HG02759 (cell line): Measurements from ENCODE around the gene ABHD6.
"Not testable (repeated sequence)": the region's sequence is repeated elsewhere in the genome, so short reads cannot be mapped to it uniquely, and the experiment has no call there.

Experiments used
- ATAC-seq: cut with Tn5 transposase; IDR thresholded peaks from one replicate; pipeline ENCODE4 v1.9.1; 2021; ENCODE audit warnings: mild to moderate bottlenecking, moderate library complexity; ENCODE audit not compliant: unreplicated experiment

Gene ABHD6

GRCh38 chr3:58241306-58242044, 3.9 kb downstream of the ABHD6 start:
- ATAC-seq, result no peak

DNA sequence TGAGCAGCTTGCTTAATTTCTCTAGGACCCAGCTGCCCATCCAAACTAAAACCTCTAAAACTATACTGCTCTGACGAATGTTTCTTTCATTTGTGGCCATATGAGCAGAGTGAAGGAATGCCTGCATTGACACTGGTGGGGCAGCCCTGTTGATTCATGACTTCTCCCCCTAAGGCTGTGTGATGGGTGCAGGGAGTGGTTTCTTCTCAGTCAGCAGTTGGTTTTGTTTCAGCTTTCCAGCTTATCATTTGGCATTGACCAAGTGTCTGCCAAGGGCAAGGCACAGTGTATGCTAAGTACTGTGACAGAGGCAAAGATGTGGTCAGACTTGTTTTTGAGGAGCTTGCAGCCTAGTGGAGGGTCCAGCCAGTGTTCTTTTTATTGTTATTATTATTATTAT, 4.7 kb downstream of the ABHD6 start:
- ATAC-seq, result no peak

DNA sequence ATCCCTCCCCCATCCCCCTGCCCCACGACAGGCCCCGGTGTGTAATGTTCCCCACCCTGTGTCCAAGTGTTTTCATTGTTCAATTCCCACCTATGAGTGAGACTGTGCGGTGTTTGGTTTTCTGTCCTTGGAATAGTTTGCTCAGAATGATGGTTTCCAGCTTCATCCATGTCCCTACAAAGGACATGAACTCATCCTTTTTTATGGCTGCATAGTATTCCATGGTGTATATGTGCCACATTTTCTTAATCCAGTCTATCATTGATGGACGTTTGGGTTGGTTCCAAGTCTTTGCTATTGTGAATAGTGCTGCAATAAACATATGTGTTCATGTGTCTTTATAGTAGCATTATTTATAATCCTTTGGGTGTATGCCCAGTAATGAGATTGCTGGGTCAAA, 5.3 kb downstream of the ABHD6 start:
- ATAC-seq, result not testable (repeated sequence)

DNA sequence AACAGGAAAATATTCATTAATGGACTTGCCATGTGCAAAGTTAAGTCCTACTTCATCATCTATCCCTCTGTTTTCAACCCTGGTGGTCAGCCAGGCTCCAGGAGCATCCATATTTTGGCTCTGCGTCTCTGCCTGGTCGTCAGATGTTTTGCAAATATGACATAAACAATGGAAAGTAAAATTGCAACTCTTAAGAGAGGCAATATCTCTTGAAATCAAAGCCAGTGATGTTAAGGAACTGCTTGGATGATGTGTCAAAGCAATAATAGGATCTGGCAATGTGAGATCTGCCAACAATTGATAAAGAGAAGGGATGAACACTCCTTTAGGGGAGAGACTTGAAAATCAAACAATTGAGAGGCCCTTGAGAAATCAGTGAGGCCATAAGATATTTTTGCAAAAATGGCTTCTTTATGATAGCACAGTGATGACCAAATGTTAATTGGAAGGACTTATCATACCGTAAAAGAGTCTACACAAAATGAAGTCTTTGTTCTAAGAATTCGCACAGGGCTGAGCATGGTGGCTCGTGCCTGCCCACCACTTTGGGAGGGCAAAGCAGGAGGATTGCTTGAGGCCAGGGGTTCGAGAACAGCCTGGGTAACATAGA, 6.5 kb downstream of the ABHD6 start:
- no peak for ATAC-seq

GRCh38 chr3:58246148-58247047, 8.8 kb downstream of the ABHD6 start:
- ATAC-seq, result no peak

DNA sequence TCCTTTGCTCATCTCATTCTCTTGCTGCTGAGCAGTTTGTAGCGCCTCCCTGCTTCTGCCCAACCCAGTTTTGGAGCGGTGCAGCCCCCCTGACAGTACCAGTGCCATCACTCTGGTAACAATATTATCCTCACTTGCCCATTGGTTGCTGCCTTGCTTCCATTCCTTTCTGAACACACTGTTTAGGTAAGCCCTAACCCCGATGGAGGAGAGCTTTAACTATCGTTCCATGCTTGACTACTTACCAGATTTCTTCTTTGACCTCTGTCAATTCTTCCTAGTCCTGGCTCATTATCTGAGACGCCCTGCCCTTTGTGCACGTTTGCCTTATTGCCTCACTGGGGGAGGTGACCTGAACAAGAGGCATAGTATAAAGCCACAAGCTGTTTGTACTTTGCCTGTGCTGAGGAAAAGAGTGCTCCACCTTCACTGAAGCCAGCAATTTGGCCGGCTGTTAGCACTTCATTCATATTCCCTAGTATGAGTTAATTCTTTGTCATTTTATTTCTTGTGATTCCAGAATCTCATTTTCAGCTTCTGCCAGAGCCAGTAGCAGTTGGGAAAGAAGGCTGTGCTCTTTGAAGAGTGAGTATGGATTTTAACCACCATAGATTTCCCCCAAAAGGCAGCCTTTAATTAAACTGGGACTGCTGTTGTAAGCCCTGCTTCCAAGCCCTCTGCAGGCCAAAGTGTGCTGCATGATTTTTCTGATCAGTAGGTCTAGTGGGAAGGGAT, 11.9 kb downstream of the ABHD6 start:
- ATAC-seq, result no peak

DNA sequence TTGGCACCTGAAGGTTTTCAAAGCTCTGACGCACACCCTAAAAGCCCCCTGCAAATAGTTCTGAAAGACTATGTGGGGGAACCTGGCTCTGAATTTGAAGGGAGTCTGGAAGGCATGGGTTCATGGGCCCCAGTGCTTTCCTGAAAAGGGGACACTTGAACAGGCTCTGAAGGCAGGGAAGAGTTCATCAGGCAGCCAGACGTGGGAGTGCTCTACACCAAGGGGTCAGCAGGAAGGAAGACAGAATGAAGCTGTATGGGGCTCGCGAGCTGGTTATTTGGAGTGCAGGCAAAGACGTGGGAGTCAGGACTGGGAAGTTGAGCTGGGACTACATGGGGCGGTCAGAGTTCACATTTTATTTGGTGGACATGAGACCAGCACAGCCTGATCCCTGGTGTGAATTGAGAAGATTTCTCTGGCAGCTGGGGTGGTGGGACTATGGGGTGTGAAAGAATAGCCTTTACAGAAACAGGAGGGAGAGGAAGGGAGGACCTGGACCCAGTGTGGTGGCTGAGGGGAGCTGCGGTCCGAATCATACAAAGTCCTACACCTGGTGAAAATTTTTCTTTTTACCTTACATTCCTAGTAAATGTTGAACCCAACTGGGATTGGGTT, 12.6 kb downstream of the ABHD6 start:
- ATAC-seq, result no peak

- no peak for ATAC-seq
These were observed 14.0 kb downstream of the ABHD6 start for GRCh38 chr3:58251631-58252035.

DNA sequence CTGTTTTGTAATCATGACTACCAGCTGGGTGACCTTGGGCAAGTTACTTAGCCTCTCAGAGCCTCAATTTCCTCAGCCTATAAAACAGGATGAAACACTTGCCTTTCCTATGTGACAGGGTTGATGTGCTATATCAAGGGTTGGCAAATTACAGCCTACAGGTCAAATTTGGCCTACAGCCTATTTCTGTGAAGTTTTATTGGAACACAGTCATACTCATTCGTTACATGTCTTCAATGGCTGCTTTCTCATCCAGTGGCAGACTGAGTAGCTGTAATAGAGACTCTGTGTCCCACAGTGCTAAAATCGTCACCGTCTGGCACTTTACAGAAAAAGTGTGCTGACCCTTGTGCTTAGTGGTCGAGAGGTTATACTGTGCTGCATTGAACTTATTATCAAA, 16.6 kb downstream of the ABHD6 start:
- ATAC-seq, result no peak

GRCh38 chr3:58256061-58256460, 18.5 kb downstream of the ABHD6 start:
- no peak for ATAC-seq

GRCh38 chr3:58256511-58256910, 18.9 kb downstream of the ABHD6 start:
- ATAC-seq, result no peak

DNA sequence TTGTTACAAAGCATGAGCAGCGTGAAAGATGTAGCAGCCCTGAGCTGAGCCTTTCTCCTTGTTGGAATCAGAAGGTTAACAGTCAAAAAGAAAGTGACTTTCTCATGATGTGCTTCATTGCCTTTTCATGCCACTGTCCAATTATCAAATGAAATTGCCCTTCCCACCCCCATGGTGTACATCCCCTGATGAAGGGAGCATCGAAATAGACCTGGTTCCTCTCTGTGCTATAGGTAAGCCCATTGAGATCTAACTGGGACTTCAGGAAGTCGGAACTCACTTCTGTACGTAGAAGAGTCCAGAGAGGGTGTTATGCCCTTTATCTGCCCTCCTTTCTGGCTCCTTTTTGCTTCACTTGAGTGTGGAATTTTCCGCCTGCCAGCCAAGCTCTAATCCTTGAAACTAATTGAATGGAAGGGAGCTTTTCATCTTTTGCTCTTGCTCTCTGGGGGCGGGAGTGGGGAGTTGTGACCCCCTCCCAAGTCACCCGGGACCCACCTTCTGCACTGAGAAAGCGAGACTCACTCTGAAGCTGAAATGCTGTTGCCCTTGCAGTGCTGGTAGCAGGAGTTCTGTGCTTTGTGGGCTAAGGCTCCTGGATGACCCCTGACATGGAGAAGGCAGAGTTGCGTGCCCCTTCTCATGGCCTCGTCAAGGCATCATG, 20.9 kb downstream of the ABHD6 start:
- ATAC-seq, result no peak

- ATAC-seq, result no peak
These were observed 22.7 kb downstream of the ABHD6 start for GRCh38 chr3:58260261-58260731.

GRCh38 chr3:58260733-58261132, 23.1 kb downstream of the ABHD6 start:
- no peak for ATAC-seq

- ATAC-seq, result peak; percentile 81
These were observed 24.5 kb downstream of the ABHD6 start for GRCh38 chr3:58261954-58262666.

DNA sequence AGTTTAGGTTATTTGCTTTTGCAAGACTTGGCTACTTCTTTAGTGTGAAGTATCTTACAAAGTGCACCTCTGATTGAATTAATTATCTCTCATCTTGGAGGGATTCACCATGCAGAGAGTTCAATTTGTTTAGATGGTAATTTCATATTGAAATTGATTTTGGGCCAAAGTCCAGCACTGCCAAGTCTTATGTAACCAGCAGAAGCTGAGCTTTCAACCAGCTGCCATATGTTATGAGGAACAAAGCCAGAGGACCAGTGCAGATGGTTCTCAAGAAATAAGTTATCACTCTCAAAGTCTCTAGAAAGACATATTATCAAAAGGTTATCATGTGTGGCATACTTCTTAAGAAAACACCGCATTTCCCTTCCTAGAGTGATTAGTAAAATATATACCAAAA, 29.0 kb downstream of the ABHD6 start:
- ATAC-seq, result no peak

DNA sequence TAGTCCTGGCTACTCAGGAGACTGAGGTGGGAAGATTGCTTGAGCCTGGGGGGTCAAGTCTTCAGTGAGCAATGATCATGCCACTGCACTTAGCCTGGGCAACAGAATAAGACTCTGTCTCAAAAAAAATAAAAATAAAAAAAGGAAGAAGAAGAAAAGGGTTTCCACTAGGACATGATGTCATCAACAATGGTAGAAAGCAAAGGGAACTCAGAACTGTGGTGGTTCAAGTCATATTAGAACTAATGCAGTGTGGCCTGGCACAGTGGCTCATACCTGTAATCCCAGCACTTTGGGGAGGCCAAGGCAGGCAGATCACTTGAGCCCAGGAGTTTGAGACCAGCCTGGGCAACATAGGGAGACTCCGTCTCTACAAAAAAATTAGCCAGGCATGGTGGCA, 30.0 kb downstream of the ABHD6 start:
- not testable (repeated sequence) for ATAC-seq

GRCh38 chr3:58269356-58269755, 31.8 kb downstream of the ABHD6 start:
- ATAC-seq, result no peak

DNA sequence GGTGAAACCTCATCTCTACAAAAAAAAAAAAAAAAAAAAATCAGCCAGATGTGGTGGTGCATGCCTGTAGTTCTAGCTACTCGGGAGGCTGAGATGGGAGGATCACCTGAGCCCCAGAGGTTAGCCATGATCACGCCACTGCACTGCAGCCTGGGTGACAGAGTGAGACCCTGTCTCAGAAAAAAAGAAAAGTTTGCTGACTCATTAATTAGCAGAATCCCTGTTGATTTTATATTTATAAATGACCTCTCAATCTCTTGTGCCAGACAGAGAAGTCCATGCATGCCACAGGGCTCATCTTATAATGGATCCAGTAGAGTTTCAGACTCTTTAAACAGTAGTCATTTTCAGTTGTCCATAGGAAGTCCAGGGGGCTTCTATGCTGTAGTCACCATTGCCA, 32.9 kb downstream of the ABHD6 start:
- no peak for ATAC-seq
